GM21367 (cell line): ENCODE measurements around the gene CTSW.
"Not testable (repeated sequence)": the region's sequence is repeated elsewhere in the genome, so short reads cannot be mapped to it uniquely, and the experiment has no call there.

Experiments used
- ATAC-seq: cut with Tn5 transposase; IDR thresholded peaks from one replicate; pipeline ENCODE4 v1.9.1; 2021; ENCODE audit not compliant: unreplicated experiment

CTSW gene

DNA sequence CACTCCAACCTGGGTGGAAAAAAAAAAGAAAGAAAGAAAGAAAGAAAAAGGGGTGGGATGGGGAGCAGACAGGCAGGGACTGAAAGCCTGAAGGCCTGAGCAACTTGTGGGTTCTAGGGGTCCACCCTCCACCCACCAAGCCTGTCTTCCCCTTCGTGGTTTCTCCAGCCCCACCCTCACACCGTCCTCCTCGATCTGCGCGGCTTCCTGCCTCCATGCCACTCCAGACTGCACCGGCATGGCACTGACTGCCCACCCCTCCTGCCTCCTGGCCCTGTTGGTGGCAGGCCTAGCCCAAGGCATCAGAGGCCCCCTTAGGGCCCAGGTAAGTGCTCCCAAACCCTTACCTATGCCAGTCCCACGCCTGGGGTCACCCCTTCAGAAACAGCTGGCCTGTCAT, at the start of gene CTSW:
Gene CTSW, plus strand, starts transcription at position 221 of the 400 bp plus-strand sequence. Its CDS starts 18 bp downstream, at position 239.
- ATAC-seq: no peak

GRCh38 chr11:65832231-65832630, 47.4 kb upstream of the CTSW start:
- ATAC-seq: not testable (repeated sequence)

DNA sequence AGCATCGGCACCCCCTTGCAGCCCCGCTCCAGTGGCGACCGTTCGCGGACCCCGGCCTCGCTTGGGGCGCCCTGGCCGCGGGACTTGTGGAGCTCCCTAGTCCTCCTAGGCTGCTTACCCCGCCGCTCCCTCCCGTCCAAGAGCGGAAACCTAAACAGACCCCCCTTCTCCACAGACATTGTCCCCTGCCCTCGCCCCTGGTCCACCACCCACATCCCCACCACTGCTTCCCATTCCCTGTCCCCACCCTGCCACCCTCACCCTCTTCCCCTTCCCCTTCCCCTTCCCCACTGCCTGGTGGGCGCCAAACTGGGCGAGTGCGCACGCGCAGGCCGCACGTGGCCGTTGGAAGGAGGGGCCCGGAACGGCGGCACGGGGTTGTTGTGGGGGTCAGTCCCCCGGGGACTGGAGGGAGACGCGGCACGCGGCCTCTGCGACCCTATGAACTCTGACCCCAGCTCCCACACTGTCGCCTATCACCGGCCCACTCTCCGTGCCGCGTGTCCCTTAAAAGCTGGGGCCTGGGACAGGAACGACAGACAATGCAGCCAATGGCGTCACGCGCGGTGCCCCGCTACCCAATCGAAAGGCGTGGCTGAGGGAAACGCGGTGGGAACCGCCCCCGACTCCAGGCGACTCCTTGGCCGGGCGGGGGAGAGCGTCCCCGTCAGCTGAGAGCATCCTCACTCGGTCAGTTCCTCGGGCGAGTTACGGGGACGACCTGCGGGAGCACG, 46.2 kb upstream of the CTSW start, which contains the start of gene SNX32:
Gene SNX32, plus strand, starts transcription at position 667 of the 734 bp plus-strand sequence. CDS start 103 bp downstream, outside the sequence.
- no peak for ATAC-seq

DNA sequence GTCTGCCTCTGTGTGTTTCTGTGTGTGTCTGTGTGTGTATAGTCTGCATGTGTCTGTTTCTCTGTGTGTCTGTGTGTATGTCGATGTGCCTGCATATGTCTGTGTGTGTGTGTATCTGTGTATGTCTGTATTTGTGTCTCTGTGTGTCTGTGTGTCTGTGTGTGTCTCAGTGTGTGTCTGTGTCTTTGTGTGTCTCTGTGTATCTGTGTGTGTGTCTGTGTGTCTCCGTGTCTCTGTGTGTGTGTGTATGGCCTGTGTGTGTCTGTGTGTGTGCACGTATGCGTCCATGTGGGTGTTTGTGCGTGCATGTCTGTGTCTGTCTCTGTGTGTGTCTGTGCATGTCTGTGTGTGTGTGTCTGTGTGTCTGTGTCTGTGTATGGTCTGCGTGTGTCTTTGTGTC, 45.4 kb upstream of the CTSW start:
- no peak for ATAC-seq

DNA sequence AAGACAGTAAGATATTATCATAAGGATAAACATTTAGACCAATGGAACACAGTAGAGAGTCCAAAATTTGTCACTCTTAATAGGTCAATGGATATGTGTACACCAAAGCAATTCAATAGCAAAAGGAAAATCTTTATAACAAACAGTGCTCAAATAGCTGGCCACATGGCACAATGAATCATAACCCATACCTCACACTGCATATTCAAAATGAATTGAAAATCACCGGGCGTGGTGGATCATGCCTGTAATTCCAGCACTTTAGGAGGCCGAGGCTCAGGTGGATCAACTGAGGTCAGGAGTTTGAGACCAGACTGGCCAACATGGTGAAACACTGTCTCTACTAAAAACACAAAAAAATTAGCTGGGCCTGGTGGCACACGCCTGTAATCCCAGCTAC, 37.5 kb upstream of the CTSW start:
- no peak for ATAC-seq

DNA sequence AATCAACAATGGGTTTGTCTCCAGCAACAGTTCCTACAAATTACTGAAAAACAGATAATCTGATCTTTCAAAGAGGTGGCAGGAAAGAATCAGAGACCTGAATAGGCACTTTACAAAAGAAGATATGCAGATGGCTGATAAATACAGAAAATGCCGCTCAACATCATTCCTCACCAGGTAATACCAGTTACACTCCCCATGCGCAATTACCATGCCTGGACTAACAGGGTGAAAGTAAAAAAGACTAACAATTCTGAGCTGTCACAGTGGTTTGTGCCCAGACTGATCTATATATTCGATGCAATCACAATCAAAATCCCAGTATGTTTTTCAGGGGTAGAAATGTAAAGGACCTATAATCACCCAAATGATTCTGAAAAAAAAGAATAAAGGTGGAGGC, 35.8 kb upstream of the CTSW start:
- ATAC-seq: no peak

- no peak for ATAC-seq
Measured at GRCh38 chr11:65844231-65844872, 35.3 kb upstream of the CTSW start.

DNA sequence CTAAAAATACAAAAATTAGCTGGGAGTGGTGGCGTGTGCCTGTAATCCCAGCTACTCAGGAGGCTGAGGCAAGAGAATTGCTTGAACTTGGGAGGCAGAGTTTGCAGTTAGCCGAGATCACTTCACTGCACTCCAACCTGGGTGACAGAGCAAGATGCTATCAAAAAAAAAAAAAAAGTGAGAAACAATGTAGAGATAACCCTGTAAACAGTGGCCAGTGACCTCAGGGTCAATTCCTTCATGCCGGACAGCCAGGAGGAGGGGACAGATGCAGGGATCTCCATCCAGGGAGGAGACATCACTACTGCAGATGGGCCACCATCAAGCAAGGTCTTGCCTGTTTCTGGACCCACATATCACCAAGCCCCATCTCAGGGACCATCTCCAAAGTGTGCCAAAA, 31.9 kb upstream of the CTSW start:
- ATAC-seq: no peak

- not testable (repeated sequence) for ATAC-seq
Measured at GRCh38 chr11:65848693-65849092, 30.9 kb upstream of the CTSW start.

- ATAC-seq: no peak
Measured at GRCh38 chr11:65849366-65849765, 30.3 kb upstream of the CTSW start.

- ATAC-seq: no peak
Measured at GRCh38 chr11:65849771-65850216, 29.8 kb upstream of the CTSW start.

GRCh38 chr11:65850217-65851082, 29.2 kb upstream of the CTSW start:
- no peak for ATAC-seq

GRCh38 chr11:65851083-65851579, 28.5 kb upstream of the CTSW start:
- no peak for ATAC-seq

DNA sequence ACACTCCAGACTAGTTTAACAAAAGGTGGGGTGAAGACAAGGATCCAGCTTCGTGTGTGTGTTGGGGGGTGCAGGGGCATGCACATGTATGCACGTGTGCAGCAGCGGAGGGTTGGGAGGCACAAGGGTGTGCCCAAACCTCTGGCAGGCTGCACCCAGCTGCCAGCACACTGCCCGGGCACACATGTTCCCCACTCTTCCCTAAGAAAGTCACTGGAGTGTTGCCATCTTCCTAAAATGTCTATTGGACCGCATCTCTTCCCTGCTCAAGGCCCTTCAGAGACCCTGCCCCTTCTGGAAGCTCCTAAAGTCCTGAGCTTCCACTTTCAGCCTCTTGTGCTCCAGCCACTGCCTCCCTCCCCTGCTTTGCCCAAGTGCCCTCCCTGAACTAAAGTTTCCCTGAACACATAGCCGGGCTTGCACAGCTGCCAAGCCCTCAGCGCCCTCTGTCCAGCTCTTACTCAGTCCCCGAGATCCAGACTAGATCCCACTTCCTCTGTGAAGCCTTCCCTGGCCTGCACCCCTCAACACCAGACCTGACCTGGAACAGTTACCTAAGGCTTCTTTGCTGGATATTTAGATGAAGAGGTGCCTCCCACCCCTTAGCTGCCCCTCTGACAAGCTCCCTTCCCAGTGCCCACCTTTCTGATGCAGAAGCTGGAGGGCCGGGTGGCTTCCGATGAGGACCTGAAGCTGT, 27.7 kb upstream of the CTSW start:
- no peak for ATAC-seq

DNA sequence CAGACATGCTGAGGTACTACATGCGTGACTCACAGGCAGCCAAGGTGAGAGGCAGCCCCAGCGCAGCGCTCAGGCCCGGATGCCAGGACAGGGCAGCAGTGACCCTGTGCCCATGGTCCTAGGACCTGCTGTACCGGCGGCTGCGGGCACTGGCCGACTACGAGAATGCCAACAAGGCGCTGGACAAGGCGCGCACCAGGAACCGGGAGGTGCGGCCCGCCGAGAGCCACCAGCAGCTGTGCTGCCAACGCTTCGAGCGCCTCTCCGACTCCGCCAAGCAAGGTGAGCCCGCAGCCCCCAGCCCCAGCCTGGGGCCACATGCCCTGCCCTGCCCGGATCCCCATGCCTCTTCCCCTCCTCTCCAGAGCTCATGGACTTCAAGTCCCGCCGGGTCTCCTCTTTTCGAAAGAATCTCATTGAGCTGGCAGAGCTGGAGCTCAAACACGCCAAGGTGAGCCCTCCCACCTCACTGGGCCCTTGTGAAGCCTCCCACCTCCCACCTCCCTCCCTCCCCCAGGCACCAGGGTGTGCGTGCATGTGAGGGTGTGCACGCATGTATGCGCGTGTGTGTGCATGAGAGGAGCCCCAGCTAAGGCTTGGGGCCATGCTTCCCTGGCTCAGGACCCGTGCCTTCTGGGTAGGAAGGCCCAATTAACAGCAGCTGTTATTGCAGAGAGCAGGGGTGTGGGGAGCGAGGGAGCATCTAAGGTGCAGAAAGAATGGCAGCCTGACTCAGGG, 27.0 kb upstream of the CTSW start:
- no peak for ATAC-seq

DNA sequence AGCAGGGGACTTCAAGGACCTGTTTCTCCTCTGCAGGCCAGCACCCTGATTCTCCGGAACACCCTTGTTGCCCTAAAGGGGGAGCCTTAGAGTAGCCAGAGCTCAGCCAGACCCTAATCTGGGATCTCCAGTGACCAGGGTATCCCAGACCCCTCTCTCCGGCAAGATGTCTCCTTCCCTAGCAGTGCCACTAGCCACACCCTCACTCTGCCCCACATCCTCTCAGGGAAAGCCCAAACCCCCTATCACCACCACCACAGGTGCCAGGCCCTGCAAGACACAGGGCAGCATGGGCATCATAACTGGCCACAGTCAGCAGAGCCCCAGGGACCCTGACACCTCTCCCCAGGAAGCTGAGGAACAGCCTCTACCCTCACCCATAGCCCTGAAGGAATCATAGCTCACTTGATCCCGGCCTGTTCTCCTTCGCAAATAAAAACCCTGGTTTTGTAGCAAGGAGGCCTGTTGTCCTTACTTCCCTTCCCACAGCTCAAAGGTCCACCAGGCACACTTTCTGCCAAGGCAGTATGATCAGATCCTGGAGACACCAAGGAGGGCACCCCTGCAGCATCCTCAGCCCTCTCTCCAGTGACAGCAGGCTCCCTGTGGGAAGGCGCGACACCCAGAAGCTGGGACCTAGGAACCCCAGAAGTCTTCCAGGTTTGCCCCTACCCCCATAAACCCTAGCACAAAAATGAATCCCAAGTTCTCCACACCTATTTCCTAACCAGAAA, 26.2 kb upstream of the CTSW start:
- ATAC-seq: no peak

- no peak for ATAC-seq
Measured at GRCh38 chr11:65854161-65854592, 25.5 kb upstream of the CTSW start.

DNA sequence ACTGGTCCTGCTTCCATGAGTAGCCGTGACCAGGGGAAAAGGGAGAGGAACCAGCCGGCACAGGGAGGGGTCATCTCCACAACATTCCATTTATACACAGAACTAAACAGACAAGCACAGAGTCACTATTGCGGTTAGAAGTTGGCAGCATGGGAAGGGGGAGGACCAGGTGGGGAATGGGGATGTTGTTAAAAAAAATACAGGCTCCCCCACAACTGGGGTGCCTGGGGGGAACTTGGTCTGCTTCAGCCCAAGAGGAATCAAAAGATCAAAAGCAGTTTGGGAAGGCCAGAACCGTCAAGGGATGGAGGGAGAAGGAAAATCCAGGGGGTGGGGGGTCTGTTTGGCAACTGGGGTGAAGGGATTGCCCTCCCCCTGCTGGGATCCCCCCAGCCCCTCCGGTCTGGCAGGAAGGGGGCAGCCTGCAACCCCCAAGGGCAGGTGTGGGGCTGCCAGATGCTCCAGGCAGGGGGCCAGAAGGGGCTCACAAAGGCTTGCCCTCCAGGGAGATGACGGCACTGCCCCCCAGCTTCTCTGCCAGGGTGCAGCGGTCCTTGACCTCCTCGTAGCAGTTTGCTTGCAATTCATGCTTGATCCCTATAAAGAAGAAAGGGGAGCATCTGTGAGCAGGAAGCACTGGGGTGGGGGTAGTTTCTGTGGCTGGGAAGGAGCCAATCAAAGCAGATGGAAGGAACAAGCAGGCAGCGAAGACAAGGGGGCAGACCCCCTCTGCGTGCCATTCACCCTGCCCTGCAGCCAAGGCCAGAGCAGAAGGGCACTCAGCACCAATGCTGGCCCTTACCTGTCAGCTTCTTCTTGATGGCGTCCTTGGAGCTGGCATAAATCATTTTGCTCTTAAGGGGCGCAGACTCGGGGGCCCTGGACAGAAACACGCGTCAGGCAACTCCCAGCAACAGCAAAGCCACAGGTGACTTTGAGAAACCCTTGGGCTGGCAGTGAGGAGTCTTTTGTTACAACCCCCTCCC, 24.5 kb upstream of the CTSW start:
- no peak for ATAC-seq
